HepG2 (cell line): ENCODE measurements around the gene SKIC2. TPM values are rescaled to one million over a fixed set of nuclear protein-coding genes. Genes with fewer than 3 reads are reported as not detected.

Experiments
- CC2D1A ChIP-seq: sonication (generic); formaldehyde crosslinking; IDR thresholded peaks from 2 replicates; pipeline ENCODE4 v1.8.1; 2023; ENCODE audit warnings: mild to moderate bottlenecking, missing genetic modification reagents
- DR1 ChIP-seq: sonication (generic); formaldehyde crosslinking; IDR thresholded peaks from 2 replicates; pipeline ENCODE4 v1.8.0; 2021; ENCODE audit warnings: mild to moderate bottlenecking, missing genetic modification reagents, inconsistent platforms
- ESRRA ChIP-seq: sonication (generic); formaldehyde crosslinking; IDR thresholded peaks from 2 replicates; pipeline ENCODE4 v1.5.1; 2020; ENCODE audit warnings: mild to moderate bottlenecking, low read depth, missing genetic modification reagents
- FOXK1 ChIP-seq: sonication (generic); formaldehyde crosslinking; IDR thresholded peaks from 2 replicates; pipeline ENCODE4 v1.4.0; 2020; ENCODE audit warnings: low read depth, missing genetic modification reagents, borderline replicate concordance
- HOMEZ ChIP-seq: IDR thresholded peaks from 2 replicates; pipeline ENCODE4 v1.6.1; 2016; ENCODE audit warnings: low read depth
- HOXA3 ChIP-seq: sonication (generic); formaldehyde crosslinking; IDR thresholded peaks from 2 replicates; pipeline ENCODE4 v1.5.0; 2020; ENCODE audit warnings: missing genetic modification reagents
- JARID2 ChIP-seq: sonication (generic); formaldehyde crosslinking; IDR thresholded peaks from 2 replicates; pipeline ENCODE4 v1.8.1; 2023; ENCODE audit warnings: missing genetic modification reagents, inconsistent platforms; ENCODE audit not compliant: insufficient replicate concordance
- KAT8 ChIP-seq: IDR thresholded peaks from 2 replicates; pipeline ENCODE4 v1.6.1; 2016; ENCODE audit warnings: missing genetic modification reagents, missing compliant biosample characterization
- KIAA2018 ChIP-seq: sonication (generic); formaldehyde crosslinking; IDR thresholded peaks from 2 replicates; pipeline ENCODE4 v1.5.0; 2020; ENCODE audit warnings: mild to moderate bottlenecking, missing genetic modification reagents, borderline replicate concordance
- MLLT10 ChIP-seq: sonication (generic); formaldehyde crosslinking; IDR thresholded peaks from 2 replicates; pipeline ENCODE4 v1.4.0; 2020; ENCODE audit warnings: missing genetic modification reagents
- NCOR1 ChIP-seq: fragments of 200-600 bp; sonication (generic); IDR thresholded peaks from 2 replicates; pipeline ENCODE4 v1.7.0; 2017; ENCODE audit warnings: antibody characterized with exemption, low read length, borderline replicate concordance
- NFKB2 ChIP-seq: sonication (generic); formaldehyde crosslinking; IDR thresholded peaks from 2 replicates; pipeline ENCODE4 v1.4.0; 2020; ENCODE audit warnings: missing genetic modification reagents, borderline replicate concordance
- POLR2AphosphoS2 ChIP-seq: IDR thresholded peaks from 2 replicates; pipeline ENCODE4 v1.6.1; 2011; ENCODE audit warnings: low read depth, low read length, improper control_type of control experiment
- SIX4 ChIP-seq: sonication (generic); formaldehyde crosslinking; IDR thresholded peaks from 2 replicates; pipeline ENCODE4 v1.4.0; 2020; ENCODE audit warnings: missing genetic modification reagents
- STAT5B ChIP-seq: sonication (generic); formaldehyde crosslinking; IDR thresholded peaks from 2 replicates; pipeline ENCODE4 v1.4.0; 2020; ENCODE audit warnings: missing genetic modification reagents
- YEATS4 ChIP-seq: sonication (generic); formaldehyde crosslinking; IDR thresholded peaks from 2 replicates; pipeline ENCODE4 v1.4.0; 2020; ENCODE audit warnings: missing genetic modification reagents, borderline replicate concordance
- ZNF207 ChIP-seq: fragments of 450-650 bp; IDR thresholded peaks from 2 replicates; pipeline ENCODE4 v1.6.1; 2016; ENCODE audit warnings: antibody characterized with exemption, borderline replicate concordance
- ZNF317 ChIP-seq: sonication (generic); formaldehyde crosslinking; IDR thresholded peaks from 2 replicates; pipeline ENCODE4 v1.5.0; 2020; ENCODE audit warnings: mild to moderate bottlenecking, missing genetic modification reagents
- ZNF354B ChIP-seq: sonication (generic); formaldehyde crosslinking; IDR thresholded peaks from 2 replicates; pipeline ENCODE4 v1.8.0; 2022; ENCODE audit warnings: mild to moderate bottlenecking, missing genetic modification reagents
- ZNF460 ChIP-seq: sonication (generic); formaldehyde crosslinking; IDR thresholded peaks from 2 replicates; pipeline ENCODE4 v1.5.1; 2020; ENCODE audit warnings: missing genetic modification reagents, mild to moderate bottlenecking, borderline replicate concordance
- ZNF660 ChIP-seq: sonication (generic); formaldehyde crosslinking; IDR thresholded peaks from 2 replicates; pipeline ENCODE4 v1.5.1; 2020; ENCODE audit warnings: mild to moderate bottlenecking, low read depth, missing genetic modification reagents, borderline replicate concordance
- ZNF780A ChIP-seq: sonication (generic); formaldehyde crosslinking; IDR thresholded peaks from 2 replicates; pipeline ENCODE4 v1.8.0; 2022; ENCODE audit warnings: mild to moderate bottlenecking, missing genetic modification reagents, moderate library complexity
- polyA plus RNA-seq, 8 experiments: library from polyadenylated mRNA; depleted of rRNA in 3 of 8; stranded (reverse) in 7 of 8; unstranded in 1 of 8; fragments of >200 nt; fragmentation: Illumina TruSeq in 4 of 8; extraction: Trizol in 4 of 8; gene quantifications; 2 replicates each; pipeline versions ENCODE4 v1.2.1 to v1.2.3, GENCODE V29; 2011 to 2016; ENCODE audit warnings: low read depth in 4 of 8, missing spikeins in 1 of 8, mixed read lengths in 1 of 8; ENCODE audit not compliant: insufficient read depth in 1 of 8
- total RNA-seq, 5 experiments: library from RNA; depleted of rRNA; stranded (reverse); fragments of >200 nt; fragmentation: Illumina TruSeq; extraction: Trizol; gene quantifications; 2 replicates each; pipeline ENCODE4 v1.2.3, GENCODE V29; 2016; ENCODE audit warnings: low read depth in 1 of 5

The SKIC2 gene
- total and polyA plus RNA-seq, 2 of the 13 experiments (the other 11 are each of a cell fraction or from before 2014, with no cell fraction given): 67.1 to 68.4 TPM

GRCh38 chr6:31972709-31973350 lies 13.9 kb downstream of the SKIC2 start (continued):
- TF ChIP-seq ESRRA (CRISPR knock-in tag) (no peak), JARID2 (CRISPR knock-in tag) (no peak), SIX4 (CRISPR knock-in tag) (no peak), KAT8 (no peak), ZNF354B (CRISPR knock-in tag) (no peak), ZNF780A (CRISPR knock-in tag) (no peak), KIAA2018 (no peak), POLR2AphosphoS2 (no peak; the same call in 1 of the 2 replicates), ZNF207 (no peak), FOXK1 (CRISPR knock-in tag) (no peak), NFKB2 (CRISPR knock-in tag) (no peak), ZNF660 (CRISPR knock-in tag) (0 out of 2 replicates have a peak, but pooled peaks have one; percentile 84), ZNF317 (CRISPR knock-in tag) (no peak; the same call in 1 of the 2 replicates), ZNF460 (CRISPR knock-in tag) (no peak), MLLT10 (no peak), CC2D1A (no peak), YEATS4 (CRISPR knock-in tag) (no peak), DR1 (CRISPR knock-in tag) (peak; percentile 43; the same call in 1 of the 2 replicates), HOXA3 (no peak), NCOR1 (no peak), STAT5B (CRISPR knock-in tag) (no peak), HOMEZ (CRISPR knock-in tag) (no peak)
